OCI-LY7 (cell line): ENCODE measurements around the gene LEMD2. TPM values are rescaled to one million over a fixed set of nuclear protein-coding genes. Genes with fewer than 3 reads are reported as not detected.

Experiments used
- BruUV-seq: library from RNA; stranded (reverse); fragments of 400-500 nt; replicated peaks from 2 replicates; lab custom pipeline; 2021; lab: Mats Ljungman, UMichigan
- CTCF ChIA-PET: fragments of 300-600 bp; sonication (Branson Sonifier 250); formaldehyde crosslinking; loops from one replicate; lab custom pipeline; 2022; ENCODE audit warnings: antibody characterized with exemption; ENCODE audit not compliant: unreplicated experiment; lab: Charles Lee
- POLR2A ChIA-PET: fragments of 300-600 bp; sonication (Branson Sonifier 250); formaldehyde crosslinking; loops from one replicate; lab custom pipeline; 2022; ENCODE audit warnings: antibody characterized with exemption; lab: Charles Lee
- DNase-seq: peaks from one replicate; pipeline ENCODE4 v3.0.0-alpha.2; 2015; ENCODE audit warnings: low spot score
- H2AFZ ChIP-seq: fragments of 200-600 bp; sonication (generic), shearing (Covaris generic); 2 replicates; pipeline ENCODE4 v1.6.1; 2014; ENCODE audit warnings: mild to moderate bottlenecking, antibody characterized with exemption, low read length, moderate library complexity
- H3K27ac ChIP-seq: fragments of 200-600 bp; sonication (generic); 2 replicates; pipeline ENCODE4 v1.5.1; 2014; ENCODE audit warnings: mixed run types, low read depth, mild to moderate bottlenecking, moderate library complexity, low read length, inconsistent platforms; ENCODE audit not compliant: poor library complexity, severe bottlenecking
- H3K36me3 ChIP-seq: fragments of 200-600 bp; sonication (generic); 2 replicates; pipeline ENCODE4 v1.6.1; 2014; ENCODE audit warnings: mild to moderate bottlenecking, antibody characterized with exemption, low read length, moderate library complexity, mixed read lengths; ENCODE audit not compliant: insufficient read depth
- H3K4me1 ChIP-seq: fragments of 200-600 bp; sonication (generic); 2 replicates; pipeline ENCODE4 v1.5.1; 2014; ENCODE audit warnings: mild to moderate bottlenecking, low read length; ENCODE audit not compliant: insufficient read depth, poor library complexity, severe bottlenecking
- H3K4me2 ChIP-seq: fragments of 200-600 bp; sonication (generic); 2 replicates; pipeline ENCODE4 v1.6.1; 2014; ENCODE audit warnings: mild to moderate bottlenecking, low read length
- H3K4me3 ChIP-seq: fragments of 200-600 bp; sonication (generic); 2 replicates; pipeline ENCODE4 v1.5.1; 2014; ENCODE audit warnings: mild to moderate bottlenecking, low read depth, low read length; ENCODE audit not compliant: poor library complexity, severe bottlenecking
- H3K79me2 ChIP-seq: fragments of 200-600 bp; sonication (generic); 2 replicates; pipeline ENCODE4 v1.6.1; 2016; ENCODE audit warnings: low read depth, mild to moderate bottlenecking, low read length, moderate library complexity, mixed read lengths; ENCODE audit not compliant: insufficient read depth
- H3K9me2 ChIP-seq: fragments of 200-600 bp; sonication (generic); 2 replicates; pipeline ENCODE4 v1.6.1; 2016; ENCODE audit warnings: mild to moderate bottlenecking, low read length, mixed read lengths; ENCODE audit not compliant: insufficient read depth
- H3K9me3 ChIP-seq: fragments of 200-600 bp; sonication (generic); 2 replicates; pipeline ENCODE4 v1.6.1; 2014; ENCODE audit warnings: mild to moderate bottlenecking, mixed run types, low read length, mixed read lengths
- H4K20me1 ChIP-seq: fragments of 200-600 bp; sonication (generic); 2 replicates; pipeline ENCODE4 v1.6.1; 2014; ENCODE audit warnings: mild to moderate bottlenecking, antibody characterized with exemption, low read length, moderate library complexity, mixed read lengths; ENCODE audit not compliant: insufficient read depth
- EZH2phosphoT487 ChIP-seq: fragments of 200-600 bp; sonication (generic); IDR thresholded peaks from 2 replicates; pipeline ENCODE4 v1.6.1; 2018; ENCODE audit warnings: low read depth, borderline replicate concordance, mild to moderate bottlenecking, mixed run types, antibody characterized with exemption, low read length, moderate library complexity, mixed read lengths
- intact Hi-C: fragments of 100-400 bp; cut with micrococcal nuclease; formaldehyde crosslinking; loops from one replicate; pipeline ENCODE4 v1.10.0; 2022; ENCODE audit not compliant: unreplicated experiment
- total RNA-seq, 2 experiments: library from RNA; depleted of rRNA in 1 of 2; stranded (reverse); fragments of >200 nt in 1 of 2; shearing (Covaris generic) in 1 of 2; gene quantifications; 2 replicates each; pipeline ENCODE4 v1.2.3, GENCODE V29; 2014 to 2022
- TF ChIP-seq, protein P1 (sequence below): fragments of 200-600 bp; sonication (generic); conservative IDR thresholded peaks from 2 replicates; pipeline ENCODE4 v1.5.1; 2014; ENCODE audit warnings: mild to moderate bottlenecking, antibody characterized with exemption, low read length, moderate library complexity, mixed read lengths

Gene LEMD2
- total RNA-seq, 2 experiments from 2014 or later, result 59.2 to 66.9 TPM

DNA sequence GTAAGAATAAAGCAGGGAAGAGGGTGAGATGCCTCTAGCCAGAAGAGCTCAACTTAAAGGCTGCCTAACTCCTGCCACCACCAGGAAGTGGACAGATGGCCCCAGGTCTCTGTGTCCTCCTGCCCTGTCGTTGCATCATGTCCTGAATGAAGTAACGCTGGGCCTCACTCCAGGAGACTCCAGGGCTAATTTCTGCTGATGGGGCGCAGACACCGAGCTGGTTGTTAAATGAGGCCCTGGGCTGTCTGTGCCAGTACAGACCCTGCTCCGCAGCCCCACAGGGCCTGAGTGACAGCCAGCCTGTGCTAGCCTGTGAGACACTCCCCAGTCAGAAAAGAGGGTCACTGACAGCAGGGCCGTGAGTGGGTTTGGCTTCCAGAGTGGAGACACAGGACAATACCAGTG, 48.7 kb downstream of the LEMD2 start:
- DNase-seq, result no peak
- Histone ChIP-seq H3K9me3 (no peaks in the 10 kb centered on the region), H3K4me1 (no peaks in the 10 kb centered on the region), H4K20me1 (no peaks in the 10 kb centered on the region), H3K27ac (no peak overlapping the region), H3K36me3 (no peaks in the 10 kb centered on the region), H3K4me2 (no peak overlapping the region), H2AFZ (no peak overlapping the region), H3K79me2 (no peaks in the 10 kb centered on the region), H3K4me3 (no peak overlapping the region), H3K9me2 (no peaks in the 10 kb centered on the region)
- POLR2A ChIA-PET, result interaction anchor here (0.6 kb wide), 1 partner anchor 477 kb away, joined by 3 read pairs; no protein-coding TSS in a partner anchor
- TF ChIP-seq EZH2phosphoT487, result no peak
- no TSS peak for BruUV-seq
- CTCF ChIA-PET, result interaction anchor here (0.6 kb wide), 2 partner anchors 161 to 292 kb away, joined by 3 to 10 read pairs; no protein-coding TSS in a partner anchor
- intact Hi-C loops, result loop anchor here (10.0 kb wide), 1 partner anchor 415 kb away; no protein-coding TSS in a partner anchor

DNA sequence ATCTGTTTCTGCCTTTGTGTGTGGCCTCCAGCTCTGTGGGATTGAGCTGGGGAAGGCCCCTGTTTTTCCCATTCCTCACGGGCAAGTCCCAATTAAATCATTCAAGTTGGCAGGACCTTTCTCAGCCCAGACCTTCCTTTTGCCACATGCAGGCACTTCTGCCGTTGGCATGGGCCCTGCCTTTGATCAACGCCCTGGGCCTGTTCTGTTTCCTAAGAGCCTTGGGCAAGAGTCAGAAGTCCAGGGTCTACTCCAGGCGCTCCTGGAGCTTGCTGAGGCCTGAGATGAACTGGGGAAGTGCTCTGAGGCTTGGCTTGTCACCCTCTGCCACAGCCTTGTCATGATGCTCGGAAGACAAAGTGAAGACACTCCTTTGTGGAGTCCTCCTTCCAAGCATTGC, 49.4 kb downstream of the LEMD2 start:
- H3K9me2 ChIP-seq, result no peaks in the 10 kb centered on the region
- no peak for DNase-seq
- CTCF ChIA-PET, result interaction anchor here (0.5 to 0.6 kb wide), 2 partner anchors 161 to 456 kb away, joined by 3 to 10 read pairs; no protein-coding TSS in a partner anchor
- no peak overlapping the region for H3K4me3 ChIP-seq
- no peaks in the 10 kb centered on the region for H3K4me1 ChIP-seq
- H3K36me3 ChIP-seq, result no peaks in the 10 kb centered on the region
- no peaks in the 10 kb centered on the region for H4K20me1 ChIP-seq
- intact Hi-C loops, result no loop called here
- TF ChIP-seq EZH2phosphoT487, result no peak
- TF ChIP-seq, protein P1, sequence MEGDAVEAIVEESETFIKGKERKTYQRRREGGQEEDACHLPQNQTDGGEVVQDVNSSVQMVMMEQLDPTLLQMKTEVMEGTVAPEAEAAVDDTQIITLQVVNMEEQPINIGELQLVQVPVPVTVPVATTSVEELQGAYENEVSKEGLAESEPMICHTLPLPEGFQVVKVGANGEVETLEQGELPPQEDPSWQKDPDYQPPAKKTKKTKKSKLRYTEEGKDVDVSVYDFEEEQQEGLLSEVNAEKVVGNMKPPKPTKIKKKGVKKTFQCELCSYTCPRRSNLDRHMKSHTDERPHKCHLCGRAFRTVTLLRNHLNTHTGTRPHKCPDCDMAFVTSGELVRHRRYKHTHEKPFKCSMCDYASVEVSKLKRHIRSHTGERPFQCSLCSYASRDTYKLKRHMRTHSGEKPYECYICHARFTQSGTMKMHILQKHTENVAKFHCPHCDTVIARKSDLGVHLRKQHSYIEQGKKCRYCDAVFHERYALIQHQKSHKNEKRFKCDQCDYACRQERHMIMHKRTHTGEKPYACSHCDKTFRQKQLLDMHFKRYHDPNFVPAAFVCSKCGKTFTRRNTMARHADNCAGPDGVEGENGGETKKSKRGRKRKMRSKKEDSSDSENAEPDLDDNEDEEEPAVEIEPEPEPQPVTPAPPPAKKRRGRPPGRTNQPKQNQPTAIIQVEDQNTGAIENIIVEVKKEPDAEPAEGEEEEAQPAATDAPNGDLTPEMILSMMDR, result no peak
- H2AFZ ChIP-seq, result no peak overlapping the region
- no peaks in the 10 kb centered on the region for H3K79me2 ChIP-seq
- no peak overlapping the region for H3K27ac ChIP-seq
- POLR2A ChIA-PET, result no interaction called here
- no peaks in the 10 kb centered on the region for H3K9me3 ChIP-seq
- no peak overlapping the region for H3K4me2 ChIP-seq
- no TSS peak for BruUV-seq

DNA sequence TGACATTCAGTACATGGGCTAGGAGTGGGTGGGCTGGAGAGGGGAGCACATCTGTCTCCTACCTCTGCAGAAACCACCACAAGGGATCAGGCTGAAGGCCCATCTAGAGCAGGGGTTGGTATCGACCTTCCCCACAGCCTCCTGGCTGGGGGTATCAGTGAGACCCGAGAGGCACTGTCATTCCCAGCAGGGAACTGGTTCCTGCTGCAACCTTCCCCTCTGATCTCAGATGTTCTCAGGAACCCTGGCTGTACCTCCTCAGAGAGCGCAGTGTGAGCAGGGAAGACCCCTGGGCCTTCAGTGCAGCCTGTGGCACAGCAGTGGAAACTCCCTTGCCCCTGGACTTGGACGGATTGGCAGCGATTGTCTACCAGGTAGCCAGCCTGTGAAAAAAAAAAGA, 50.1 kb downstream of the LEMD2 start:
- POLR2A ChIA-PET, result no interaction called here
- TF ChIP-seq, protein P1, result no peak
- no peak for TF ChIP-seq EZH2phosphoT487
- BruUV-seq, result no TSS peak
- H3K9me3 ChIP-seq, result no peaks in the 10 kb centered on the region
- H3K79me2 ChIP-seq, result no peaks in the 10 kb centered on the region
- DNase-seq, result no peak
- H4K20me1 ChIP-seq, result no peaks in the 10 kb centered on the region
- CTCF ChIA-PET, result no interaction called here
- H3K9me2 ChIP-seq, result no peaks in the 10 kb centered on the region
- H3K4me1 ChIP-seq, result no peaks in the 10 kb centered on the region
- H3K4me3 ChIP-seq, result no peak overlapping the region
- no peaks in the 10 kb centered on the region for H3K36me3 ChIP-seq
- H3K4me2 ChIP-seq, result no peak overlapping the region
- intact Hi-C loops, result no loop called here
- no peak overlapping the region for H2AFZ ChIP-seq
- no peak overlapping the region for H3K27ac ChIP-seq
